GM19351 (cell line): ENCODE results near the gene CSF2.

Experiments
- ATAC-seq: cut with Tn5 transposase; IDR thresholded peaks from one replicate; pipeline ENCODE4 v1.9.1; 2021; ENCODE audit warnings: mild to moderate bottlenecking, moderate library complexity; ENCODE audit not compliant: unreplicated experiment

The CSF2 gene

DNA sequence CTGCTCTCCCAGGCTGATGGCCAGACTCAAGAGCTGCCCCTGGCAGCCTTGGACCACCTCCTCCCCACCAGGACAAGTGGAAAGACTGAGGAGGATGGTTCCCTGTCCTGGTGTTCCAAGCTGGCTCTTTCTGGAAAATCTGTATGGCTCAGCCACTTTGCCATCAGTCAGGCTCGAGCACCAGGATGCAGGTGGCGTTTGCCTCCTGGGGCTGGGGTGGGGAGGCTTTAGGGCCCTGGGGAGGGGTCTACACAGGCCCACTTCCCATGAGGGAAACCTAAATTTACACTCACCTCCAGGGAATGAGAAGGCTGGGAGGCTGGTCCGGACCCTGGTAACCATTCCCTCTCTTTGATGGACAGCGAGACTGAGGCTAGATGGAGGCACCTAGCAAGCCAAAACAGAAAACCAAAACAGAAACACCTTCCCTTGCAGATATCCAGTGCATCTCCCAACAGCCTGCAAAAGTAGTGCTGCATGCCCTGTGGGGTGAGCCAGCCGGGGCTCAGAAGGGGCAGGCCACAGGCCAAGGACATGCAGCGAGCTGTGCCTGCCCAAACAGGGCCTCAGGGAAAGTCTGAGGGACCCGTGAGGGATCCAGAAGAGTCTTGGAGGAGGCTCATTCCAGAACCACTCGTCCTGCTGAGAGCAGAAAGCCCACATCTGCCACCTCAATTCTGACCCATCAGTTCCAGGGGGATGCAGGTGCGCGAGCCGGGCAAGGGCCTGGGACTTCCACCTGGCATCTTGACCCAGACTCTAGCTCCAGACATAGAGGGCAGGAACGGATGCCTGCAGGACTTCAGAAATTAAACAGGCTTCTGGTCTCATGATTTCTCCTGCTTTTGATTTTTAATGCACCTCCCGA is 5.4 kb upstream of the CSF2 start:
- ATAC-seq = no peak

DNA sequence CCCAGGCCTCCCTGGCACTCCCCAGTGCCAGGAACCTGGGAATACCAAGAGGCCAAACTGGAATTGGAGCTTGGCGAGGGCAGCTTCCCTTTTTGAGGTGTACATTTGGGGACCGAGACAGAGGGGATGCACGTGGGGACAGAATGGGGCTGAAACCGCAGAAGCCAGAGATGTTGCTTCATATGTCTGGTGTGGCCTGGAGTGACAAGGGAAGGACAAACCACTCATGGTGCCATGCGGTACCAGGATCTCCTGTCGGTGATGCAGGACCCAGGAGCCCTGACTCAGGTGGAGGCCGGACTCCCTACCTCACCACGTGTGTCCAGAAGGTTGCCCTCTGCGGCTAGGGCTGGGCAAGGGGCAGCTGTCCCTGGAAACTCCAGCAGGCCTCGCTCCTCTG is 4.0 kb upstream of the CSF2 start:
- no peak for ATAC-seq

- no peak for ATAC-seq
Measured at GRCh38 chr5:132069994-132070393, 3.6 kb upstream of the CSF2 start.

GRCh38 chr5:132070460-132071337 is 2.9 kb upstream of the CSF2 start:
- no peak for ATAC-seq

GRCh38 chr5:132071338-132071707 is 2.3 kb upstream of the CSF2 start:
- ATAC-seq = no peak

- ATAC-seq = no peak
Measured at GRCh38 chr5:132072070-132072469, 1.5 kb upstream of the CSF2 start.

- ATAC-seq = no peak
Measured at GRCh38 chr5:132072528-132072927, 1.1 kb upstream of the CSF2 start.

DNA sequence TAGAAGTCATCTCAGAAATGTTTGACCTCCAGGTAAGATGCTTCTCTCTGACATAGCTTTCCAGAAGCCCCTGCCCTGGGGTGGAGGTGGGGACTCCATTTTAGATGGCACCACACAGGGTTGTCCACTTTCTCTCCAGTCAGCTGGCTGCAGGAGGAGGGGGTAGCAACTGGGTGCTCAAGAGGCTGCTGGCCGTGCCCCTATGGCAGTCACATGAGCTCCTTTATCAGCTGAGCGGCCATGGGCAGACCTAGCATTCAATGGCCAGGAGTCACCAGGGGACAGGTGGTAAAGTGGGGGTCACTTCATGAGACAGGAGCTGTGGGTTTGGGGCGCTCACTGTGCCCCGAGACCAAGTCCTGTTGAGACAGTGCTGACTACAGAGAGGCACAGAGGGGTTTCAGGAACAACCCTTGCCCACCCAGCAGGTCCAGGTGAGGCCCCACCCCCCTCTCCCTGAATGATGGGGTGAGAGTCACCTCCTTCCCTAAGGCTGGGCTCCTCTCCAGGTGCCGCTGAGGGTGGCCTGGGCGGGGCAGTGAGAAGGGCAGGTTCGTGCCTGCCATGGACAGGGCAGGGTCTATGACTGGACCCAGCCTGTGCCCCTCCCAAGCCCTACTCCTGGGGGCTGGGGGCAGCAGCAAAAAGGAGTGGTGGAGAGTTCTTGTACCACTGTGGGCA is 642 bp downstream of the CSF2 start:
- no peak for ATAC-seq

GRCh38 chr5:132074772-132075718 is 1.5 kb downstream of the CSF2 start:
- peak; percentile 49 for ATAC-seq

DNA sequence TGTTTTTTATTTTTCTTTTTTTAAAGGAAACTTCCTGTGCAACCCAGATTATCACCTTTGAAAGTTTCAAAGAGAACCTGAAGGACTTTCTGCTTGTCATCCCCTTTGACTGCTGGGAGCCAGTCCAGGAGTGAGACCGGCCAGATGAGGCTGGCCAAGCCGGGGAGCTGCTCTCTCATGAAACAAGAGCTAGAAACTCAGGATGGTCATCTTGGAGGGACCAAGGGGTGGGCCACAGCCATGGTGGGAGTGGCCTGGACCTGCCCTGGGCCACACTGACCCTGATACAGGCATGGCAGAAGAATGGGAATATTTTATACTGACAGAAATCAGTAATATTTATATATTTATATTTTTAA is 2.1 kb downstream of the CSF2 start:
- no peak for ATAC-seq

- ATAC-seq = no peak
Measured at GRCh38 chr5:132076202-132076830, 2.7 kb downstream of the CSF2 start.

GRCh38 chr5:132076983-132077382 is 3.4 kb downstream of the CSF2 start:
- no peak for ATAC-seq

- ATAC-seq = no peak
Measured at GRCh38 chr5:132079081-132079480, 5.5 kb downstream of the CSF2 start.

DNA sequence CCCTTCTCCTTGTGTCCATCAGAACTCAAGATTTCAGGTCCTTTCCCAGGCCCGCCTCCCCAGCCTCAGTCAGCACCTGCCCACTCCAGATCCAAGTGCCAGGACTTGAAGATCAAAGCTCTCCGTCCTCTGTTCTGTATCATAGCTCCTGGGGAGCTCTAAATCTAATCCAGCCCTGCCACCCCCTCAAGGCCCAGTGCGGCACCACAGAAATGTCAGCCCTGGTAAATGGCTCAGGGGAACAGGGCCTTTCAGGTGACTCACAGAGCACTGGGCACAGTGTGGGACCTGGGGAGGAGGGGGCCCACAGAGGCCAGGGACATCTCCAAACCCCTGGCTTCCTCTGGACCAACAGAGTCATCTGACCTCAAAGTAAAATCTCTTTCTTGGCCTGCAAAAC is 6.0 kb downstream of the CSF2 start:
- no peak for ATAC-seq

- ATAC-seq = no peak
Measured at GRCh38 chr5:132080595-132080994, 7.0 kb downstream of the CSF2 start.

- ATAC-seq = no peak
Measured at GRCh38 chr5:132081458-132081857, 7.9 kb downstream of the CSF2 start.

DNA sequence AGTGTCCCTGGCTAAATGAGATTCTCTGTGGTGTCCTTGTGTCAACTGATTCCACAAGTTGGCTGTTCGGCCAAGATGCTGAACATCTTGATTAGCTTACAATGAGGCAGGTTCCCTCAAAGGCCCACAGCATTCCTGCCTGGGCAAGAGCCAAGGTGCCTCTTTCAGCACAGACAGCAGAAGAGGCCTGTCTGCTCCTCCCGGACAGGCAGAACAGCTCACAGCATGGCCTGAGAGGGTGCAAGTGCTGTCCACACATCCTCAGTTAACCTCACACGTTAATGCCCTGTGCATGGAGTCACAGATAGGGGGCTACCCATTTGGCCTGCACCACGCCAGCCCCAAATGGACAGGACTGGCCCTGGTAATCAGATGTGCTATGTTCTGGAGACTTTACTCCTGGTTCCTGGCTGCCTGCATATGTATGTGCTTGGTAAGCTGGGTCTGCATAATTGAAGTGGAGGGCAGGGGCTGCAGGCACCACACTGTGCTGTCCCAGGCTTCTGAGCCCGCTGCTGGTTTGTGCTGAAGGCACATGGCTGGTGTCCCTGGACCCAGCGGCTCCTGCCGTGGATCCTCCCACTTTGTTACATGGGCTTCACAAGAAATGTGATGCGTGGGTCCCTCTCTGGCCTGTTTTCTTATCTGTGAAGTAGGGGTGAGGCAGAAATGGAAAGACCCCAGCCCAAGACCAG is 8.9 kb downstream of the CSF2 start:
- ATAC-seq = no peak

- ATAC-seq = no peak
Measured at GRCh38 chr5:132083071-132083678, 9.6 kb downstream of the CSF2 start.

DNA sequence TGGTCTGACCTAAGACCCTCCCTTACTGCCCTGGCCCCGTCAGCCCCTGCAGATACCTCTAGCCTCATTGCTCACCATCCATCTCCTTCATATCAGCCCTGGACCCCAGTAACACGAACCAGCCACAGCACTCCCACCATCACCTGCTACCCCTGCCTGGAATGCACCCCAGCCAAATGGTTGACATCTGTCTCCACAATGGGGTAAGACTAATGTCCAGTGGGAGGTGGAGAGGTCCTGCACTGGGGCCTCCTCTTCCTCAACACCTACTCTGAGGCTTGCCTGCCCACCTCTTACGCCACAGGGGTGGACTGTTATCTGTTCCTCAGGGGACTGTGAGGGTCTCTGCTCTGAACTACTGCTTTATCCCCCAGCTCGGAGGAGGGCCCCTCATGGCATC is 12.1 kb downstream of the CSF2 start:
- no peak for ATAC-seq
